ENCODE data around the gene FGD1.

- TF ChIP-seq POLR2AphosphoS5 (IDR thresholded peaks at IDR 0.05; ENCODE audit: borderline replicate concordance, low read depth, low read length) (no peak), EZH2 (IDR thresholded peaks at IDR 0.05) (no peak), FOXP2 (optimal IDR thresholded peaks at IDR 0.05; ENCODE audit: control extremely low read depth, extremely low read length, insufficient read depth) (no peak)
These were observed 13.0 kb downstream of the FGD1 start for GRCh38 chrX:54482839-54483593.
